GM23248 (cell line): Measurements from ENCODE around the gene ERC2.

Experiments used
- EZH2 ChIP-seq: fragments of 200-600 bp; sonication (generic); IDR thresholded peaks from 2 replicates; pipeline ENCODE4 v1.6.1; 2018; ENCODE audit warnings: antibody characterized with exemption, mild to moderate bottlenecking; ENCODE audit not compliant: insufficient read depth, poor library complexity, severe bottlenecking
- EZH2phosphoT487 ChIP-seq: fragments of 200-600 bp; sonication (generic); IDR thresholded peaks from 2 replicates; pipeline ENCODE4 v1.6.1; 2018; ENCODE audit warnings: antibody characterized with exemption, moderate library complexity, mild to moderate bottlenecking, low read depth; ENCODE audit not compliant: insufficient read depth

DNA sequence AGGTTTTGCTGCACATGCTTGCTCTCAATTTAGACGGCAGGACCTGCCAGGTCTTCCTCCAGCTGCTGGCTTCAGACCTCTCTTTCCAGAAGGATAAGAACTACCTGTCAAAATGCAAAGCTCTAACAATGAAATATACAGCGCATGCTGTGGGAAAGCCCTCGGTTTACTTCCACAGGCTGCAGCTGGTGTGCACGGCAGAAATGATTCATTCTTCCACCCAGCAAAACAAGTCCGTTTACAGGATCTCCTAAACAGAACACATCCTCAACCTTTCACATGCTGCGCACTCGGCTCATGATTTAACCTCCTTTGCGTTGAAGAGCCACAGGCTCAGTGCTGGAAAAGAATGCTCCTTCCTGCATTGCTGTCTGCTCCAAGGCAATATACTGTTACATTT is 888.8 kb downstream of the ERC2 start:
- no peak for TF ChIP-seq EZH2
- TF ChIP-seq EZH2phosphoT487: no peak
